22Rv1 (cell line): ENCODE results near the gene SCAPER.

Source experiments
- H3K27ac ChIP-seq: fragments of 450-650 bp; 2 replicates; pipeline ENCODE4 v1.5.1; 2017
- ZFX ChIP-seq: fragments of 450-650 bp; IDR thresholded peaks from 2 replicates; pipeline ENCODE4 v1.6.1; 2017; ENCODE audit warnings: antibody characterized with exemption, borderline replicate concordance
- TF ChIP-seq, protein P1 (sequence below): fragments of 450-650 bp; IDR thresholded peaks from 2 replicates; pipeline ENCODE4 v1.5.1; 2017; ENCODE audit warnings: mild to moderate bottlenecking

The SCAPER gene

DNA sequence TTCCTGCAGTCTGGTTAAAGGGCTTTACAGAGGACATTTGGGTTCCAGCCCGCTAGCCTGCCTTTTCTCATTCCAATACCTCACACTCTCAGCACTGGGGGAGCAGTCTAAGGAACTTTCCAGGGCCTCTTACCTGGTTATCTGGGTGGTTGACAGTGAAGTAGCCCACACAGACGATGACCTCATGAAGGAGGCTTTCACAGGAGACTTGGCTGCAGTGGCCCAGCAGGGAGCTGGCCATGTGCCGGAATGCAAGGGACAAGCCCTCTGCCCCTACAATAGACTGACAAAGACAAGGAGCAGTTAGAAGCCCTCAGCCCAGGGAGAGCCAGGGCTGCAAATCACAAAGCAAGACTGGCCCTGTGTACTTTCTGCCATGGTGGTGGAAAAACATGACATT, 529.1 kb downstream of the SCAPER start:
- no peak for TF ChIP-seq ZFX
- TF ChIP-seq, protein P1, sequence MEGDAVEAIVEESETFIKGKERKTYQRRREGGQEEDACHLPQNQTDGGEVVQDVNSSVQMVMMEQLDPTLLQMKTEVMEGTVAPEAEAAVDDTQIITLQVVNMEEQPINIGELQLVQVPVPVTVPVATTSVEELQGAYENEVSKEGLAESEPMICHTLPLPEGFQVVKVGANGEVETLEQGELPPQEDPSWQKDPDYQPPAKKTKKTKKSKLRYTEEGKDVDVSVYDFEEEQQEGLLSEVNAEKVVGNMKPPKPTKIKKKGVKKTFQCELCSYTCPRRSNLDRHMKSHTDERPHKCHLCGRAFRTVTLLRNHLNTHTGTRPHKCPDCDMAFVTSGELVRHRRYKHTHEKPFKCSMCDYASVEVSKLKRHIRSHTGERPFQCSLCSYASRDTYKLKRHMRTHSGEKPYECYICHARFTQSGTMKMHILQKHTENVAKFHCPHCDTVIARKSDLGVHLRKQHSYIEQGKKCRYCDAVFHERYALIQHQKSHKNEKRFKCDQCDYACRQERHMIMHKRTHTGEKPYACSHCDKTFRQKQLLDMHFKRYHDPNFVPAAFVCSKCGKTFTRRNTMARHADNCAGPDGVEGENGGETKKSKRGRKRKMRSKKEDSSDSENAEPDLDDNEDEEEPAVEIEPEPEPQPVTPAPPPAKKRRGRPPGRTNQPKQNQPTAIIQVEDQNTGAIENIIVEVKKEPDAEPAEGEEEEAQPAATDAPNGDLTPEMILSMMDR: no peak
- H3K27ac ChIP-seq: no peak overlapping the region

DNA sequence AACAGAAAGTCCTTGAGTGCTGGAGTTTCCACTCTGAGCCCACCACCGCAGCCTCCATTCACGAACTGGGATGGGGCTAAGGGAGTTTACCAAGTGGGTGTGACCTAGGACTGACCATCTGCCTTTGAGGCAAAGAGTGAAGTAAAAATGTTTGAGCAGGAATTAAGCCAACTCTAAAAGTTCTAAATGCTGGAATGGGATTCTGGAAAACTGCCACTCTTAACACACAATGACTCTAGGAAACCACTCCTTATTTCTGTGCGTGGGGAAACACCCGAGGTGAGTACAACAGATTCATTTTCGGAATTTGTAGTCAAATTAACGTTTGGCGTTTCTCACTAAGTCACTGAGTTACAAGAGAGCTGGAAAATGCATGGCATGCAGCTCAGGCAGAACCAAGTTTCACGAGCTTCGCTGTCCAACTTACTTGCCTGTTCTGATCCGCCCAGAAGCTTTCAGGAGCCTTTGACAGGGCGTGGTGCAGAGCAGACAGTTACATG, 537.0 kb downstream of the SCAPER start:
- peak overlapping the region; percentile 47 for H3K27ac ChIP-seq
- no peak for TF ChIP-seq ZFX
- TF ChIP-seq, protein P1: no peak

DNA sequence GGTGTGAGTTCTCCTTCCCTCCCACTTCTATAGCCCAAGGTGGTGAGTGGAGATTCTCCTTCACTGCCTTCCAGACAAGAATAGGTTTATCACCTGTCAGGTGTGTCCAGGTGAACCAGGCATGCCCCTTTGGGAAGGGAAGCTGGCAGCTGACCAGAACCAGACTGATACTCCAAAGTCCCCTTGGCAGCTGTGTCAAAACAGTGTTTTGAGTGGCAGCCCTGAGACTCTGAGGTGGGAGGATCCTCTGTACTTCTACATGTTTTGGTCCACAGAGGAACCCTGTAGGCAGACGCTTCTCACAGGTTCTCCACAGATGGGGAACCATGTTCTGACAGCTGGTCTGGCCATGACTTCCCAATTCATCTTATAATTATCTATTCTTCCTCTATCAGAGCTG, 538.4 kb downstream of the SCAPER start:
- no peak overlapping the region for H3K27ac ChIP-seq
- no peak for TF ChIP-seq ZFX
- TF ChIP-seq, protein P1: no peak

DNA sequence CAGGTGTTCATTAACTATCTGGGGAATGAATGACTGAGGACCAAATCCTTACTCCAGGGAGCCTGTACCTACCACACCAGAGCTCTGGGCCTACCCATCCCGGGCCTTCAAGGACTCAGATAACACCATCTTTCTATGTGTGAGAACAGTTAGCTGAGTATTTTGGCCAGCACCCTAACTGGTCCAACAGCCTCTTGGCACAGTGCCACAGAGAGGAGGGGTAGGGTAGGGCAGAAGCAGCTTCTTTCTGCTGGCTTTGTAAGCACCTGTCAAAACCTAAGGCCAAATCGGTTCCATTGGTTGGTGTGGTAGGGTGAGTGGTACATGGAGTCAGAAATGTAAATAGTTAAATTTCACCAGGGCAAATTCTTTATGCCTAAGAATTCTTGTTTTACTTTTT, 541.9 kb downstream of the SCAPER start:
- TF ChIP-seq, protein P1: no peak
- TF ChIP-seq ZFX: no peak
- no peak overlapping the region for H3K27ac ChIP-seq

DNA sequence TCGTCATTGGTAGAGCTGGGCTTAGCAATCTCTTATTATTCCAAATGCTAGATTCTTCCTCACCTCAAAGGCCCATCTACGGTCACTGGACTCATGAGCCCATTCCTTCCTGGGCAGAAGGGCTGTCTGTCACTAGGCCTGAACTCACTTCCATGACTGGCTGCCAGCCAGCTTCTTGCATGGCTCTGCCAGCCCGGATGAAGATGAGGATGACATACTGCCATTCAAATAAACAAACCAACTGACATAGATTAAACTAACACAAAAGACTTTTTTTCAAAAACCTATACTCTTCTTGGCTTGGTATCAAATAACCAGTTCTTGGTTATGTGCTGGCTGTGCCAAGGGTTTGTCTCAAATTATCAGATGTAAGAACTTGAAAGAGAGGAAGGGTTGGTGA, 544.7 kb downstream of the SCAPER start:
- H3K27ac ChIP-seq: no peak overlapping the region
- TF ChIP-seq, protein P1: no peak
- TF ChIP-seq ZFX: no peak

DNA sequence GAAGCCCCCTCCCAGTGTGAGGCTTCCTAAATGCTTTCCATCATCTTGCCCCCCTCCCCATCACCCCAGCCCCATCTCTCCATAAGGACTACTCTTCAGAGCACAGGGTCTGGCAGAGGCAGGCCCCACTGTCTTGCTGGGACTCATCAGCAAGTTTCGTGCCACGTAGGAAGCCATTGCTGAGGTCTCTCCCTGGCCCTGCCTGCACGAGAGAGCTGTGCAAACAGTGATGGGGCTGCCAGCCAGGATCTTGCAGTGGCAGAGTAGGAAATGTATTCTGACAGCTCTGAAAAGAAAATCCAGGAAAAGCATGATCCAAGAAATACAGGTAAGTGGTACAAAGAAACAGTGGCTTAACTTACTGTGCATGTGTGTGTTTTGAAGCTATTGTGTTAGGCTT, 546.0 kb downstream of the SCAPER start:
- TF ChIP-seq, protein P1: no peak
- no peak for TF ChIP-seq ZFX
- no peak overlapping the region for H3K27ac ChIP-seq

DNA sequence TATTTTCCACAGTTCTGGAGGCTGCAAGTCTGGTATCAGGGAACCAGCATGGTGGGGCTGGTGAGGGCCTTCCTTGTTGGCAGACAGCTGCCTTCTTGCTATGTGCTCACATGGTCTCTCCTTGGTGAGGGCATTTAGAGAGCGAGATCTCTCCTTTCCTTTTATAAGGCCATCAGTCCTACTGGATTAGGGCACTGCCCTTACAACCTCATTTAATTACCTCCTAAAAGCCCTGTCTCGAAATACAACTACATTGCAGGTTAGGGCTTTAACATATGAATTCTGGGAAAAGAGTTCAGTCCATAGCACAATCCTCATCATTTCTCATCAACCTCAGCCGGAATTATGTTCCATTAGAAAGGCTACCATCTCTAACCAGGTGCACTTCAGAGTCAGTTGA, 546.7 kb downstream of the SCAPER start:
- TF ChIP-seq ZFX: no peak
- TF ChIP-seq, protein P1: no peak

More for the DNA sequence above, 546.7 kb downstream of the SCAPER start:
- no peak overlapping the region for H3K27ac ChIP-seq
